Panc1 (cell line): ENCODE results near the gene CORO7.
A peak's percentile ranks its signal among the peaks of the same experiment; 100 is the strongest.

ENCODE experiments used
- POLR2AphosphoS5 ChIP-seq: IDR thresholded peaks from 2 replicates; pipeline ENCODE4 v1.6.1; 2012; ENCODE audit warnings: mild to moderate bottlenecking, low read depth, low read length, moderate library complexity
- TCF7L2 ChIP-seq: IDR thresholded peaks from 2 replicates; pipeline ENCODE4 v1.6.1; 2011; ENCODE audit warnings: mild to moderate bottlenecking, low read depth, low read length, inconsistent platforms
- TF ChIP-seq, protein P1 (sequence below): fragments of 450-650 bp; IDR thresholded peaks from 2 replicates; pipeline ENCODE4 v1.5.1; 2017; ENCODE audit warnings: mild to moderate bottlenecking
- TF ChIP-seq, protein P2 (sequence below), 2 experiments: IDR thresholded peaks; 2 replicates each; pipeline ENCODE4 v1.6.1; 2011 to 2012; ENCODE audit warnings: low read depth in 2 of 2, control low read depth in 1 of 2, low read length in 1 of 2, mild to moderate bottlenecking in 1 of 2, moderate library complexity in 1 of 2; ENCODE audit not compliant: insufficient read depth in 1 of 2

DNA sequence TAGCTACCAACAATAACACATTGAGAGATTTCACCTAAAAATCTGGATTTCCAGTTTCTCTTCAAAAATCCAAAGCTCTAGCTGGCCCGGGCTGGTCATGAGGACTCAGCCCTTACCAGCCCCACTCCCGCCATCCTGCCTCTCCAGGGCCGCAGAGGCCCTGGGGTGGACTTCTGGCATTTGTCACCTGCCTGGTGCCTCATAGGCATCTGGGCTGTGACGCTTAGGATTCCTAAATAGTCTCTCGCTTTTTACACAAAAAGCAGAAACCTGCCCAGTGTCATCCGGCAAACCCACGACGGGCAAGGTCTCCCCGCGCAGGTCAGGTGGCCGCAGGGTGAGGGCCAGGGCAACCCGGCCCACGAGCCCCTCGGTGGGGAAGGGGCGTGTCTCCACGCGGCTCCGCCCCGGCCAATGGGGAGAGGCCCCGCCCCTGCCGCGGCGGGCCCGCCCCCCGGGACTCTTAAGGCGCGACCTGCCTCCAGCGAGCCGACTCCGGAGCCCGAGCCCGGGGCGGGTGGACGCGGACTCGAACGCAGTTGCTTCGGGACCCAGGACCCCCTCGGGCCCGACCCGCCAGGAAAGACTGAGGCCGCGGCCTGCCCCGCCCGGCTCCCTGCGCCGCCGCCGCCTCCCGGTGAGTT is 44.9 kb downstream of the CORO7 start, which contains the start of gene VASN:
- TF ChIP-seq, protein P1, sequence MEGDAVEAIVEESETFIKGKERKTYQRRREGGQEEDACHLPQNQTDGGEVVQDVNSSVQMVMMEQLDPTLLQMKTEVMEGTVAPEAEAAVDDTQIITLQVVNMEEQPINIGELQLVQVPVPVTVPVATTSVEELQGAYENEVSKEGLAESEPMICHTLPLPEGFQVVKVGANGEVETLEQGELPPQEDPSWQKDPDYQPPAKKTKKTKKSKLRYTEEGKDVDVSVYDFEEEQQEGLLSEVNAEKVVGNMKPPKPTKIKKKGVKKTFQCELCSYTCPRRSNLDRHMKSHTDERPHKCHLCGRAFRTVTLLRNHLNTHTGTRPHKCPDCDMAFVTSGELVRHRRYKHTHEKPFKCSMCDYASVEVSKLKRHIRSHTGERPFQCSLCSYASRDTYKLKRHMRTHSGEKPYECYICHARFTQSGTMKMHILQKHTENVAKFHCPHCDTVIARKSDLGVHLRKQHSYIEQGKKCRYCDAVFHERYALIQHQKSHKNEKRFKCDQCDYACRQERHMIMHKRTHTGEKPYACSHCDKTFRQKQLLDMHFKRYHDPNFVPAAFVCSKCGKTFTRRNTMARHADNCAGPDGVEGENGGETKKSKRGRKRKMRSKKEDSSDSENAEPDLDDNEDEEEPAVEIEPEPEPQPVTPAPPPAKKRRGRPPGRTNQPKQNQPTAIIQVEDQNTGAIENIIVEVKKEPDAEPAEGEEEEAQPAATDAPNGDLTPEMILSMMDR: no peak
- TF ChIP-seq TCF7L2 (no peak), POLR2AphosphoS5 (peak; percentile 94)
- TF ChIP-seq, protein P2, sequence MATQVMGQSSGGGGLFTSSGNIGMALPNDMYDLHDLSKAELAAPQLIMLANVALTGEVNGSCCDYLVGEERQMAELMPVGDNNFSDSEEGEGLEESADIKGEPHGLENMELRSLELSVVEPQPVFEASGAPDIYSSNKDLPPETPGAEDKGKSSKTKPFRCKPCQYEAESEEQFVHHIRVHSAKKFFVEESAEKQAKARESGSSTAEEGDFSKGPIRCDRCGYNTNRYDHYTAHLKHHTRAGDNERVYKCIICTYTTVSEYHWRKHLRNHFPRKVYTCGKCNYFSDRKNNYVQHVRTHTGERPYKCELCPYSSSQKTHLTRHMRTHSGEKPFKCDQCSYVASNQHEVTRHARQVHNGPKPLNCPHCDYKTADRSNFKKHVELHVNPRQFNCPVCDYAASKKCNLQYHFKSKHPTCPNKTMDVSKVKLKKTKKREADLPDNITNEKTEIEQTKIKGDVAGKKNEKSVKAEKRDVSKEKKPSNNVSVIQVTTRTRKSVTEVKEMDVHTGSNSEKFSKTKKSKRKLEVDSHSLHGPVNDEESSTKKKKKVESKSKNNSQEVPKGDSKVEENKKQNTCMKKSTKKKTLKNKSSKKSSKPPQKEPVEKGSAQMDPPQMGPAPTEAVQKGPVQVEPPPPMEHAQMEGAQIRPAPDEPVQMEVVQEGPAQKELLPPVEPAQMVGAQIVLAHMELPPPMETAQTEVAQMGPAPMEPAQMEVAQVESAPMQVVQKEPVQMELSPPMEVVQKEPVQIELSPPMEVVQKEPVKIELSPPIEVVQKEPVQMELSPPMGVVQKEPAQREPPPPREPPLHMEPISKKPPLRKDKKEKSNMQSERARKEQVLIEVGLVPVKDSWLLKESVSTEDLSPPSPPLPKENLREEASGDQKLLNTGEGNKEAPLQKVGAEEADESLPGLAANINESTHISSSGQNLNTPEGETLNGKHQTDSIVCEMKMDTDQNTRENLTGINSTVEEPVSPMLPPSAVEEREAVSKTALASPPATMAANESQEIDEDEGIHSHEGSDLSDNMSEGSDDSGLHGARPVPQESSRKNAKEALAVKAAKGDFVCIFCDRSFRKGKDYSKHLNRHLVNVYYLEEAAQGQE (IDR thresholded peaks at IDR 0.05; ENCODE audit: insufficient read depth in 1 of 2, low read depth in 2 of 2, low read length in 1 of 2): no peak
